ENCODE results near the gene NVL.

NVL gene

GRCh38 chr1:224266105-224266914 is 63.7 kb downstream of the NVL start:
- TF ChIP-seq, protein P1, sequence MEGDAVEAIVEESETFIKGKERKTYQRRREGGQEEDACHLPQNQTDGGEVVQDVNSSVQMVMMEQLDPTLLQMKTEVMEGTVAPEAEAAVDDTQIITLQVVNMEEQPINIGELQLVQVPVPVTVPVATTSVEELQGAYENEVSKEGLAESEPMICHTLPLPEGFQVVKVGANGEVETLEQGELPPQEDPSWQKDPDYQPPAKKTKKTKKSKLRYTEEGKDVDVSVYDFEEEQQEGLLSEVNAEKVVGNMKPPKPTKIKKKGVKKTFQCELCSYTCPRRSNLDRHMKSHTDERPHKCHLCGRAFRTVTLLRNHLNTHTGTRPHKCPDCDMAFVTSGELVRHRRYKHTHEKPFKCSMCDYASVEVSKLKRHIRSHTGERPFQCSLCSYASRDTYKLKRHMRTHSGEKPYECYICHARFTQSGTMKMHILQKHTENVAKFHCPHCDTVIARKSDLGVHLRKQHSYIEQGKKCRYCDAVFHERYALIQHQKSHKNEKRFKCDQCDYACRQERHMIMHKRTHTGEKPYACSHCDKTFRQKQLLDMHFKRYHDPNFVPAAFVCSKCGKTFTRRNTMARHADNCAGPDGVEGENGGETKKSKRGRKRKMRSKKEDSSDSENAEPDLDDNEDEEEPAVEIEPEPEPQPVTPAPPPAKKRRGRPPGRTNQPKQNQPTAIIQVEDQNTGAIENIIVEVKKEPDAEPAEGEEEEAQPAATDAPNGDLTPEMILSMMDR (IDR thresholded peaks at IDR 0.05) = no peak
- H3K4me3 ChIP-seq = no peak overlapping the region
- no peak overlapping the region for H3K27ac ChIP-seq
- DNase-seq (ENCODE audit: low spot score) = no peak

DNA sequence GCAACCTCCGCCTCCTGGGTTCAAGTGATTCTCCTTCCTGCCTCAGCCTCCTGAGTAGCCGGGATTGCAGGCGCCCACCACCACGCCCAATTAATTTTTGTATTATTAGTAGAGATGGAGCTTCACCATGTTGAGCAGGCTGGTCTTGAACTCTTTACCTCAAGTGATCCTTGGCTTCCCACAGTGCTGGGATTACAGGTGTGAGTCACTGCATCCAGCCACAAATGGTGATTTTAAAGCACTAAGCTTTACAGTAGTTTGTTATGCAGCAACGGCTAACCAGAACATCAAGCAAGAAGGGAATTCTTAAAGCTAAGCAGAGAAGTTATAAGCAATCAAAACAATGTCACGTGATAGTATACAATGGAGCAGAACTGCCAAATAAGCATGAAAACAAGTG is 65.7 kb downstream of the NVL start:
- TF ChIP-seq, protein P1 (IDR thresholded peaks at IDR 0.05) = no peak
- H3K27ac ChIP-seq = no peak overlapping the region
- H3K4me3 ChIP-seq = no peak overlapping the region
- DNase-seq (ENCODE audit: low spot score) = no peak

- no peak for DNase-seq (ENCODE audit: low spot score)
- no peak overlapping the region for H3K27ac ChIP-seq
- TF ChIP-seq, protein P1 (IDR thresholded peaks at IDR 0.05) = no peak
- H3K4me3 ChIP-seq = no peak overlapping the region
Observed at GRCh38 chr1:224262373-224263054, 67.5 kb downstream of the NVL start.

GRCh38 chr1:224259986-224260385 is 70.0 kb downstream of the NVL start:
- H3K27ac ChIP-seq = no peak overlapping the region
- no peak overlapping the region for H3K4me3 ChIP-seq
- TF ChIP-seq, protein P1 (IDR thresholded peaks at IDR 0.05) = no peak
- no peak for DNase-seq (ENCODE audit: low spot score)

DNA sequence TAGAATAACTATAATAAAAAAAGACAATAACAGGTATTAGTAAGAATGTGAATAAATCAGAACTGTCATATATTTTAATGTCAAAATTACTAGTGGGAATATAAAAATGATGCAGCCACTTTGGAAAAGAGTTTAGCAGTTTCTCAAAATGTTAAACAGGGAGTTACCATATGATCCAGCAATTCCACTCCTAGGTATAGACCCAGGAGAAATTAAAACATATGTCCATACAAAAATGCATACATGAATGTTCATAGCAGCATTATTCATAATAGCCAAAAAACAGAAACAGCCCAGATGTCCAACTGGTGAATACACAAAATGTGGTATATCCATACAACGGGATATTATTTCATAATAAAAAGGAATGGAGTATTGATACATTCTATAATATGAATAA is 71.6 kb downstream of the NVL start:
- no peak for DNase-seq (ENCODE audit: low spot score)
- no peak overlapping the region for H3K4me3 ChIP-seq
- H3K27ac ChIP-seq = no peak overlapping the region
- TF ChIP-seq, protein P1 (IDR thresholded peaks at IDR 0.05) = no peak

GRCh38 chr1:224256640-224257039 is 73.3 kb downstream of the NVL start:
- TF ChIP-seq, protein P1 (IDR thresholded peaks at IDR 0.05) = no peak

DNA sequence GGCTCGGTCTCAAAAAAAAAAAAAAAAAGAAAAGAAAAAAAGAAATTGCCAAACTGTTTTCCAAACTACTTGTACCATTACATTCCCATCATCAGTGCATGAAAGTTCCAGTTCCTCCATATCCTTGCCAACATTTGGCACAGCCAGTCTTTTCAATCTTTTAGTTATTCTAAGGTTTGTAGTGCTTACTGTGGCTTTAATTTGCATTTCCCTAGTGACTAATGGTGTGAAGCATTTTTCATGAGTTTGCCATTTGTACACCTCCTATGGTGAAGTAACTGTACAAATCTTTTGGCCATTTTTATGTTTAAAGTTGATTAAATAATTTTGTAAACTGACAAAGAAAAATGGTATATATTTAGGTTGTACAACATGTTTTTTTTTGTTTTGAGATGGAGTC is 76.3 kb downstream of the NVL start:
- DNase-seq (ENCODE audit: low spot score) = no peak
- Histone ChIP-seq H3K4me3 (no peak overlapping the region), H3K27ac (no peak overlapping the region)
- TF ChIP-seq, protein P1 (IDR thresholded peaks at IDR 0.05) = no peak

More at GRCh38 chr1:224256640-224257039, 73.3 kb downstream of the NVL start:
- no peak for DNase-seq (ENCODE audit: low spot score)
- no peak overlapping the region for H3K4me3 ChIP-seq
- H3K27ac ChIP-seq = no peak overlapping the region
